Adrenal gland (tissue), 12 donors: ENCODE measurements around the gene ERF. TPM values are rescaled to one million over a fixed set of nuclear protein-coding genes. Genes with fewer than 3 reads are reported as not detected.

Experiments used
- DNase-seq, 7 donors: peaks; one replicate each; pipeline ENCODE4 v3.0.0-alpha.2; 2019 to 2020
- H3K27ac ChIP-seq, 5 donors: fragments of 200-600 bp; sonication (generic) in 4 of 5; 1 replicate in 3 of 5; 2 replicates in 2 of 5; pipeline versions ENCODE4 v1.5.1 to v1.8.0; 2016 to 2020; ENCODE audit warnings: mild to moderate bottlenecking in 1 of 5
- H3K27me3 ChIP-seq: fragments of 200-600 bp; 2 replicates; pipeline ENCODE4 v1.8.0; 2021
- H3K36me3 ChIP-seq, 2 donors: fragments of 200-600 bp; replicated peaks in 1 of 2; 1 replicate in 1 of 2; 2 replicates in 1 of 2; pipeline versions ENCODE4 v1.5.1 to v1.8.0; 2018 to 2022
- H3K4me1 ChIP-seq, 2 donors: fragments of 200-600 bp; replicated peaks in 1 of 2; 1 replicate in 1 of 2; 2 replicates in 1 of 2; pipeline versions ENCODE4 v1.5.1 to v1.8.0; 2018 to 2021
- H3K4me3 ChIP-seq, 4 donors: fragments of 200-600 bp; sonication (generic) in 3 of 4; one replicate each; pipeline ENCODE4 v1.5.1; 2016 to 2018
- H3K9me3 ChIP-seq, 3 donors: fragments of 200-600 bp; sonication (generic) in 1 of 3; replicated peaks in 1 of 3; 1 replicate in 2 of 3; 2 replicates in 1 of 3; pipeline versions ENCODE4 v1.5.1 to v1.8.0; 2016 to 2021
- CTCF ChIP-seq, 6 experiments: fragments of 450-650 bp in 4 of 6; fragments of 200-600 bp in 2 of 6; sonication (generic) in 1 of 6; IDR thresholded peaks; 1 replicate in 5 of 6; 2 replicates in 1 of 6; pipeline versions ENCODE4 v1.5.1 to v1.8.0; 2016 to 2021; ENCODE audit warnings: antibody characterized with exemption in 6 of 6, mild to moderate bottlenecking in 2 of 6, moderate library complexity in 1 of 6
- POLR2A ChIP-seq, 2 donors: fragments of 450-650 bp; IDR thresholded peaks; one replicate each; pipeline ENCODE4 v1.6.1; 2017; ENCODE audit warnings: antibody characterized with exemption in 2 of 2, mild to moderate bottlenecking in 2 of 2, moderate library complexity in 1 of 2
- WGBS, 4 donors: extraction: QIAGEN DNeasy Blood & Tissue Kit in 2 of 4; methylation state at CpG; one replicate each; pipeline versions ENCODE4 v1.1.5 to v1.1.7; 2013 to 2017; 5-methylcytosine and 5-hydroxymethylcytosine counted together
- intact Hi-C, 2 donors: fragments of 100-400 bp; cut with DNase I; formaldehyde crosslinking; loops; one replicate each; pipeline versions ENCODE4 v1.14.1 to v1.15.0; 2022 to 2023
- polyA plus RNA-seq, 3 donors: library from polyadenylated mRNA; stranded (reverse); fragments of 200-250 nt in 2 of 3; fragments of 350-450 nt in 1 of 3; fragmentation: Illumina TruSeq in 1 of 3; extraction: RNeasy Lipid Tissue Mini Kit (QIAGEN cat#74804) in 1 of 3; gene quantifications; one replicate each; pipeline ENCODE4 v1.2.3, GENCODE V29; 2013 to 2014
- total RNA-seq, 9 donors: library from RNA; depleted of rRNA in 4 of 9; stranded (reverse); fragments of >200 nt in 4 of 9; fragments of 120-200 nt in 1 of 9; fragmentation: NEBNext Ultra II Directional in 1 of 9; extraction: Animal tissue kit (Norgen Biotek cat#: 25700) in 1 of 9; gene quantifications; one replicate each; pipeline versions ENCODE4 v1.1.0 to v1.2.4, GENCODE V29; 2013 to 2023
- donor health status: healthy with polysubstance abuse.
- donor health status: Bipolar disorder and iron deficiency.
- donor health status: DM: yes; HTN: yes; CAD: no.
- donor health status: DM: no; HTN: no; CAD: no.
- donor health status: DM: no; HTN: no; CAD: no.
- donor health status: DM: yes; HTN: yes; CAD: no.

The ERF gene
- total and polyA plus RNA-seq, 12 donors, result 11.4 to 147 (median 52.4) TPM

- H3K4me1 ChIP-seq, result peaks cover 12 to 13% of the 10 kb centered on the region in 2 donors
- no peak overlapping the region for H3K4me3 ChIP-seq
- no peaks in the 10 kb centered on the region for H3K9me3 ChIP-seq
- WGBS, 4 donors, result 85 to 91% (median 88%) methylated on average over 12 to 31 of the region's 31 CpGs
- TF ChIP-seq CTCF (IDR thresholded peaks at IDR 0.05) (peak in 5 of 6 experiments; percentile 23 to 39 (median 33)), POLR2A (IDR thresholded peaks at IDR 0.05) (no peak)
- H3K27ac ChIP-seq, result no peak overlapping the region
- H3K27me3 ChIP-seq, result no peaks in the 10 kb centered on the region
- DNase-seq, result peak in 1 of 7 donors; percentile 36
- intact Hi-C loops, result loop anchor here (5.0 kb wide), 1 partner anchor 43 kb away; no protein-coding TSS in a partner anchor
- peaks cover 0 to 85% of the 10 kb centered on the region in 2 donors for H3K36me3 ChIP-seq
Observed at GRCh38 chr19:42290523-42291434, 35.9 kb upstream of the ERF start.

GRCh38 chr19:42290136-42290522 lies 35.2 kb upstream of the ERF start:
- Histone ChIP-seq H3K4me1 (peaks cover 18 to 19% of the 10 kb centered on the region in 2 donors), H3K27ac (no peak overlapping the region), H3K27me3 (no peaks in the 10 kb centered on the region), H3K9me3 (no peaks in the 10 kb centered on the region), H3K36me3 (peaks cover 0 to 83% of the 10 kb centered on the region in 2 donors), H3K4me3 (no peak overlapping the region)
- WGBS, 4 donors, result 76 to 87% (median 84%) methylated on average over 11 to 13 of the region's 13 CpGs
- TF ChIP-seq POLR2A (IDR thresholded peaks at IDR 0.05) (no peak), CTCF (IDR thresholded peaks at IDR 0.05) (no peak)
- intact Hi-C loops, result loop anchor here (5.0 kb wide), 1 partner anchor 43 kb away; no protein-coding TSS in a partner anchor
- DNase-seq, result peak in 2 of 7 donors; percentile 17 to 24

GRCh38 chr19:42289556-42290041 lies 34.7 kb upstream of the ERF start:
- peak in 1 of 7 donors; percentile 16 for DNase-seq
- H3K27ac ChIP-seq, result no peak overlapping the region
- TF ChIP-seq POLR2A (IDR thresholded peaks at IDR 0.05), result no peak
- TF ChIP-seq CTCF (IDR thresholded peaks at IDR 0.05), result no peak
- no peak overlapping the region for H3K4me3 ChIP-seq
- H3K4me1 ChIP-seq, result peaks cover 23 to 24% of the 10 kb centered on the region in 2 donors
- WGBS, 4 donors, result 64 to 88% (median 86%) methylated on average over 3 to 8 of the region's 8 CpGs
- peaks cover 0 to 78% of the 10 kb centered on the region in 2 donors for H3K36me3 ChIP-seq
- H3K9me3 ChIP-seq, result no peaks in the 10 kb centered on the region
- intact Hi-C loops, result loop anchor here (5.0 kb wide), 1 partner anchor 42 kb away; no protein-coding TSS in a partner anchor
- no peaks in the 10 kb centered on the region for H3K27me3 ChIP-seq

GRCh38 chr19:42288881-42289555 lies 34.1 kb upstream of the ERF start:
- Histone ChIP-seq H3K4me3 (no peak overlapping the region), H3K27me3 (no peaks in the 10 kb centered on the region), H3K36me3 (peaks cover 0 to 72% of the 10 kb centered on the region in 2 donors), H3K4me1 (peaks cover 24 to 25% of the 10 kb centered on the region in 2 donors), H3K27ac (no peak overlapping the region), H3K9me3 (no peaks in the 10 kb centered on the region)
- intact Hi-C loops, result no loop called here
- TF ChIP-seq POLR2A (IDR thresholded peaks at IDR 0.05) (no peak), CTCF (IDR thresholded peaks at IDR 0.05) (no peak)
- WGBS, 4 donors, result 88 to 98% (median 92%) methylated on average over 5 to 22 of the region's 22 CpGs
- DNase-seq, result peak in 2 of 7 donors; percentile 20 to 22
